ENCODE measurements around the gene LRRC71.

DNA sequence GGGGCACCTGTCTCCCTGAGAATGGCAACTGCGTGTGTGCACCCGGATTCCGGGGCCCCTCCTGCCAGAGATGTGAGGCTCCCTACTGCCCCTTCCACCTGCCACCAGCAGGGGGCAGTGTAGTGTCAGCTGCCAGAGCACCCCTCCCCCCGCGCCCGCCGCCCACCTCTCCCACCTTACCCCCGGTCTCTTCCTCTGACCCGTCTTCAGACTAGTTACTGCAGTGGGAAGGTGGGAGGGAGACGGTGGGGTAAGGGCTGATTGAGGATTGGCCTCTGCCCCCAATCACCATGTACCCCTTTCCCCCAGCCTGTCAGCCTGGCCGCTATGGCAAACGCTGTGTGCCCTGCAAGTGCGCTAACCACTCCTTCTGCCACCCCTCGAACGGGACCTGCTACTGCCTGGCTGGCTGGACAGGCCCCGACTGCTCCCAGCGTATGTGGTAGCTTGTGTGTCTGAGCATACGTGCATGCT, 10.1 kb upstream of the LRRC71 start:
- TF ChIP-seq DPF2 (CRISPR knock-in tag; IDR thresholded peaks at IDR 0.05; ENCODE audit: borderline replicate concordance, low read depth) (no peak), FOXP1 (IDR thresholded peaks at IDR 0.05) (no peak), FOXP1 (CRISPR knock-in tag; IDR thresholded peaks at IDR 0.05) (no peak), TCF7L2 (IDR thresholded peaks at IDR 0.05; ENCODE audit: low read depth, low read length) (no peak), ZFP1 (CRISPR knock-in tag; IDR thresholded peaks at IDR 0.05) (no peak), SMC3 (IDR thresholded peaks at IDR 0.05; ENCODE audit: low read length) (no peak)
- TF ChIP-seq, protein P1, sequence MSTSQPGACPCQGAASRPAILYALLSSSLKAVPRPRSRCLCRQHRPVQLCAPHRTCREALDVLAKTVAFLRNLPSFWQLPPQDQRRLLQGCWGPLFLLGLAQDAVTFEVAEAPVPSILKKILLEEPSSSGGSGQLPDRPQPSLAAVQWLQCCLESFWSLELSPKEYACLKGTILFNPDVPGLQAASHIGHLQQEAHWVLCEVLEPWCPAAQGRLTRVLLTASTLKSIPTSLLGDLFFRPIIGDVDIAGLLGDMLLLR (CRISPR knock-in tag; IDR thresholded peaks at IDR 0.05), result no peak

Data from HepG2 (cell line).